ENCODE measurements around the gene RTN4RL2. TPM values are rescaled to one million over a fixed set of nuclear protein-coding genes. Genes with fewer than 3 reads are reported as not detected.

RTN4RL2 gene
- polyA plus RNA-seq, 1 donor: 0.60 TPM

DNA sequence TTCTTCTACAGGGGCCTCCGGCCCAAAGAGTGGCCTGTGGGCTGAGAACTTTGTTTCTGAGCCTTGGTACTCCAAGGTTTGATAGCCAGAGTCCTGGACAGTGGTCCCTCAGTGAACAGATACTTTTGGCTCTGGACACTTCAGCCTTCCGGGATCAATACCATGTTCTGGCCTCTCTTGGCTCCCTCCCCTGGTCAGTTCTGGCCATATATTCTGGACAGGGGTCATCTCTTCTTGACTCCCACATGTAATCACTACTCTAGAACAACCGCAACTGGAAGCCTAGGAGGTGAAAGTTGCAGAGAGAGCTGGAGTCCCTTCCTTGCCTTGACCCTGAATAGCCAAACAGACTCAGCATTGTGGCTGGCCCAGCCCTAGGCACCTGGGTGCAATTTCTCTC is 2.3 kb downstream of the RTN4RL2 start:
- Histone ChIP-seq H3K4me1 (ENCODE audit: control insufficient read depth, insufficient read depth, low read length) (peaks cover 14% of the 10 kb centered on the region), H3K27ac (ENCODE audit: low read length) (no peak overlapping the region), H3K27me3 (ENCODE audit: control insufficient read depth, insufficient read depth, low read length) (peaks cover 81% of the 10 kb centered on the region), H3K9me3 (ENCODE audit: control insufficient read depth, low read depth, low read length) (peaks cover 11% of the 10 kb centered on the region), H3K36me3 (ENCODE audit: control insufficient read depth, insufficient read depth, low read length) (no peaks in the 10 kb centered on the region), H3K4me3 (ENCODE audit: low read length) (no peak overlapping the region)
- DNase-seq: no peak
- WGBS (ENCODE audit: insufficient coverage, low lambda C conversion rate): no CpG with 5 or more reads among the region's 3 CpGs

DNA sequence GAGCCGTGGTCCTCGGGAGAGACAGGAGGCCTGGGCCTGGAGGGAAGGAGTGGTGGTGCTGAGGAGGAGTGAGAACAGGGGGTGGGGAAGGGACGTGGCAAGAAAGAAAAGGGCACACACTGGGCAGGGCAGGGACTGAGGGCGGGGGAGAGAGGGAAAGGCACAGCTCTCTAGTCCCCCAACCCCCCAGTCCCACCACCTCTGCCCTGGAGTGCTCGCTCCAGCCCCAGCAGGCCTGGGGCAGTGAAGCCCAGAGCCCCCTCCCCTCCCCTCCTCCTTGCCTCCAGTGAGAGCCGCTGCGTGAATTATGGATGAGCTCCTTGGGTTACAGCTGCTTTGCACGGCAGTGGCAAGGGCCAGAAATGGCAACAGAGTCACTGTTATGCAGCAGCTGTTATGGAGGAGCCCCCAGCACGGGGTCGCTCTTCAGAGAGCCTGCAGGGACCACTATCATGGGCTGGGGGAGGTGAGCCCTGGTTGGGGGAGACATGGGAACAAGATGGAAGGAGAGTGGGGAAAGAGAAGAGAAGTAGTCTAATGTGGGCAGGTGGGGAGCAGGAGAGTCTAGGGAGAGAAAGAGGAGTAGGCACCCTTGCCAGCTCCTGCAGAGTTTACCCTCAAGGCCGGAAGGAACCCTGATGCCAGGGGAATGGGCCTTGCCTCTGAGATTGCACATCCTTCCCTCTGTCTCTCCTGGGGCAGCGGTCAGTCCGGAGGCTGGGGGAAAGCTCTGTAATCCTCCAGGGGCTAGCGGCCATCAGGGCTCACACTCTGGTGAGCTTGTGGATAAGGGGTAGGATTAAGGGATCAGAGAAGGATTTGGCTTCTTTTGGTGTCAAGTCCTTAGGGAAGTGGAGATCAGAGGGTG is 3.6 kb downstream of the RTN4RL2 start:
- no peak overlapping the region for H3K27ac ChIP-seq (ENCODE audit: low read length)
- no peak for DNase-seq
- no peak overlapping the region for H3K4me3 ChIP-seq (ENCODE audit: low read length)
- peaks cover 77% of the 10 kb centered on the region for H3K27me3 ChIP-seq (ENCODE audit: control insufficient read depth, insufficient read depth, low read length)
- H3K4me1 ChIP-seq (ENCODE audit: control insufficient read depth, insufficient read depth, low read length): peaks cover 8% of the 10 kb centered on the region
- no CpG with 5 or more reads among the region's 14 CpGs for WGBS (ENCODE audit: insufficient coverage, low lambda C conversion rate)
- H3K9me3 ChIP-seq (ENCODE audit: control insufficient read depth, low read depth, low read length): peaks cover 5% of the 10 kb centered on the region
- no peaks in the 10 kb centered on the region for H3K36me3 ChIP-seq (ENCODE audit: control insufficient read depth, insufficient read depth, low read length)

DNA sequence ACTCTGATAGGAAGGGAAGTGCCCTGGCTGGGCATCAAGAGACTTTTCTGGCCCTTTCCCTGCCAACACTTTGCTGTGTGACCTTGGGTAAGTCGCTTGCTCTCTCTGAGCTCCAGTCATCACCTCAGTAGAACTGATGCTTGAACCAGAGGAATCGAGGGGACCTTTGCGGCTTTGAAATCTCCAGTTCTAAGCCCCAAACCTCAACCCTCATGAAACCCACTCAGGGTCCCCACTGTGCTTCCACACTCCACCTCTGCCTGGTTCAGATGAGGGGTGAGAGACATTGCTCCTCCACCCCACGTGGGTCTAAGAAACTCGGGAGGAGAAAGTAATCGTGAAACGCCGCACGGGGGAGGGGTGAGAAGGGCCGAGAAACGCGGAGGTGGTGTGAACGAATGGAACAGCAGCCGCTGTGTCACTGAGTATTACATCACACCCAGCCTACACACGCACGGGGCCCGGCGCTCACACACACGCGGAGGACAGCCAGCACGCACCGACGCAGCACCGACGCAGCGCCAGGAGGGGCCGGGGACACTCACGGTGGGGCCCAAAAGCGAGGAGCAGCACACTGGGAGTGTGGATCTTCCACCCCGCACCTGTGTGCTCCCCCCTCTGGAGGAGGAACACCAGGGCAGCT is 4.3 kb downstream of the RTN4RL2 start:
- Histone ChIP-seq H3K4me1 (ENCODE audit: control insufficient read depth, insufficient read depth, low read length) (peaks cover 4% of the 10 kb centered on the region), H3K4me3 (ENCODE audit: low read length) (no peak overlapping the region), H3K27me3 (ENCODE audit: control insufficient read depth, insufficient read depth, low read length) (peaks cover 72% of the 10 kb centered on the region), H3K9me3 (ENCODE audit: control insufficient read depth, low read depth, low read length) (peaks cover 2% of the 10 kb centered on the region), H3K36me3 (ENCODE audit: control insufficient read depth, insufficient read depth, low read length) (no peaks in the 10 kb centered on the region), H3K27ac (ENCODE audit: low read length) (no peak overlapping the region)
- no peak for DNase-seq
- WGBS (ENCODE audit: insufficient coverage, low lambda C conversion rate): no CpG with 5 or more reads among the region's 30 CpGs

DNA sequence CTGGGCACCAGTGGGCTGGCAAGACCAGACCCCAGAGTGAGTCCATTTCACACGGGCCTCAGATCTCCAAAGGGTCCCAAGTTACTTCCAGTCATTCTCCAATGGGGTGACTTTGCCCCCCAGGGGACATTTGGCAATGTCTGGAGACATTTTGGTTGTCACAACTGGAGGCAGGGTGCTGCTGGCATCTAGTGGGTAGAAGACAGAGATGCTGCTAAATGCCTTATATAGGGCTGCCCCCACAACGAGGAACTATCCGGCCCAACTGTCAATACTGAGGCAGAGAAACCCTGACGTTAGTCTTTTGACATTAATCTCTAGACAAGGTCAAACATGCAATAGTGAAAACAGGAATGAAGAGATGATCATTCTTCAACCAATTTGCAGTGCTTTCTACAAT is 6.4 kb downstream of the RTN4RL2 start:
- Histone ChIP-seq H3K36me3 (ENCODE audit: control insufficient read depth, insufficient read depth, low read length) (no peaks in the 10 kb centered on the region), H3K27ac (ENCODE audit: low read length) (no peak overlapping the region), H3K27me3 (ENCODE audit: control insufficient read depth, insufficient read depth, low read length) (peaks cover 54% of the 10 kb centered on the region), H3K4me1 (ENCODE audit: control insufficient read depth, insufficient read depth, low read length) (no peaks in the 10 kb centered on the region), H3K4me3 (ENCODE audit: low read length) (no peak overlapping the region), H3K9me3 (ENCODE audit: control insufficient read depth, low read depth, low read length) (peaks cover 2% of the 10 kb centered on the region)
- DNase-seq: no peak
- no CpG with 5 or more reads among the region's 4 CpGs for WGBS (ENCODE audit: insufficient coverage, low lambda C conversion rate)

DNA sequence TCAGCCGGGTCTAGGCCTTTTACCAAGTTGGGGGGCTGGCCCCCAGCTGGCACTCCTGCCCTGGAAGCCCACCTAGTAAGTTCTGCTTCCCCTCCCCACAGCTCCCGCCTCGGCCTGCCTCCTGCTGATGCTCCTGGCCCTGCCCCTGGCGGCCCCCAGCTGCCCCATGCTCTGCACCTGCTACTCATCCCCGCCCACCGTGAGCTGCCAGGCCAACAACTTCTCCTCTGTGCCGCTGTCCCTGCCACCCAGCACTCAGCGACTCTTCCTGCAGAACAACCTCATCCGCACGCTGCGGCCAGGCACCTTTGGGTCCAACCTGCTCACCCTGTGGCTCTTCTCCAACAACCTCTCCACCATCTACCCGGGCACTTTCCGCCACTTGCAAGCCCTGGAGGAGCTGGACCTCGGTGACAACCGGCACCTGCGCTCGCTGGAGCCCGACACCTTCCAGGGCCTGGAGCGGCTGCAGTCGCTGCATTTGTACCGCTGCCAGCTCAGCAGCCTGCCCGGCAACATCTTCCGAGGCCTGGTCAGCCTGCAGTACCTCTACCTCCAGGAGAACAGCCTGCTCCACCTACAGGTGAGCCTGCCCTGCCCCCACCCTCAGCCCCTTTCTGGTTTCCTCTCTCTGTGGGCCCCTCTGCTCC is 7.3 kb downstream of the RTN4RL2 start:
- Histone ChIP-seq H3K36me3 (ENCODE audit: control insufficient read depth, insufficient read depth, low read length) (no peaks in the 10 kb centered on the region), H3K27me3 (ENCODE audit: control insufficient read depth, insufficient read depth, low read length) (peaks cover 44% of the 10 kb centered on the region), H3K4me1 (ENCODE audit: control insufficient read depth, insufficient read depth, low read length) (no peaks in the 10 kb centered on the region), H3K9me3 (ENCODE audit: control insufficient read depth, low read depth, low read length) (peaks cover 2% of the 10 kb centered on the region), H3K27ac (ENCODE audit: low read length) (no peak overlapping the region), H3K4me3 (ENCODE audit: low read length) (no peak overlapping the region)
- WGBS (ENCODE audit: insufficient coverage, low lambda C conversion rate): no CpG with 5 or more reads among the region's 23 CpGs
- DNase-seq: no peak

DNA sequence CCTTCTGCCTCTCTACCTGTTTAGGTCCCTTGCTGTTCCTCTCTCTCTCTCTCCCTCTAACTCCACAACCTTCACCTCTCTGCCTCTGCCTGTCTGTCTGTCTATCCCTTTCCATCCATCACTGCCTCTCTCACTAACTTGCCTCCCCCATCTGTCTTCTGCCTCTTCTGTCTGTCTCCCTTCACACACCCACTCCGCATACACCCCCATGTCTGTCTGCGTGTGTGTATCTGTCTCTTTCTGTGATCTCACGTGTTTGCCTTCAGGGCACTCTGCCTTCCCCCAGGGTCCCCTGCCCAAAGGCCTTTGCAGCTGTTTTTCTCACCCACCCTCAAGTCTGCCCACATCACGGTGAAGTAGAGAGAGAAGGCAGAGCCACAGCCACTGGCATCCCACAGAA is 7.9 kb downstream of the RTN4RL2 start:
- WGBS (ENCODE audit: insufficient coverage, low lambda C conversion rate): 100% methylated on average over 1 of the region's 4 CpGs
- H3K4me3 ChIP-seq (ENCODE audit: low read length): no peak overlapping the region
- H3K36me3 ChIP-seq (ENCODE audit: control insufficient read depth, insufficient read depth, low read length): no peaks in the 10 kb centered on the region
- no peak for DNase-seq
- no peaks in the 10 kb centered on the region for H3K4me1 ChIP-seq (ENCODE audit: control insufficient read depth, insufficient read depth, low read length)
- peaks cover 38% of the 10 kb centered on the region for H3K27me3 ChIP-seq (ENCODE audit: control insufficient read depth, insufficient read depth, low read length)
- H3K9me3 ChIP-seq (ENCODE audit: control insufficient read depth, low read depth, low read length): peaks cover 2% of the 10 kb centered on the region
- no peak overlapping the region for H3K27ac ChIP-seq (ENCODE audit: low read length)

DNA sequence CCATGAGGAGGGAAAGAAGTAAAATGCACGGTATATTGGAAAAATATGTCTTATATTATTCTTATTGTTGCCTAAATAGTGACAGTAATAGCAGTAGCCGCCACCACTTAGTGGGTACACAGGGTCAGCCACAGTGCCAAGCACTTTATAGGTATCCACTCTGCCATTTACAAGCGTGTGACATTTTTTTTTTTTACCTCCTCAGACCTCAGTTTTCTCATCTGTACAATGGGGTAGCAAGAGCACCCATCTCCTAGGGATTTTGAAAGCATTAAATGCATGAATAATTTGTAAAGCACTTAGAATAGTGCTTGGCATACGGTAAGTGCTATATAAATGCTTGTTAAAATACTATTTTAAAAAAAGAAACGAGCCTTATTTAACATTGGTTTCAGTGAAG is 8.9 kb downstream of the RTN4RL2 start:
- DNase-seq: no peak
- 60% methylated on average over 1 of the region's 5 CpGs for WGBS (ENCODE audit: insufficient coverage, low lambda C conversion rate)
- Histone ChIP-seq H3K36me3 (ENCODE audit: control insufficient read depth, insufficient read depth, low read length) (no peaks in the 10 kb centered on the region), H3K9me3 (ENCODE audit: control insufficient read depth, low read depth, low read length) (peaks cover 2% of the 10 kb centered on the region), H3K27ac (ENCODE audit: low read length) (no peak overlapping the region), H3K27me3 (ENCODE audit: control insufficient read depth, insufficient read depth, low read length) (peaks cover 34% of the 10 kb centered on the region), H3K4me1 (ENCODE audit: control insufficient read depth, insufficient read depth, low read length) (no peaks in the 10 kb centered on the region), H3K4me3 (ENCODE audit: low read length) (no peak overlapping the region)

DNA sequence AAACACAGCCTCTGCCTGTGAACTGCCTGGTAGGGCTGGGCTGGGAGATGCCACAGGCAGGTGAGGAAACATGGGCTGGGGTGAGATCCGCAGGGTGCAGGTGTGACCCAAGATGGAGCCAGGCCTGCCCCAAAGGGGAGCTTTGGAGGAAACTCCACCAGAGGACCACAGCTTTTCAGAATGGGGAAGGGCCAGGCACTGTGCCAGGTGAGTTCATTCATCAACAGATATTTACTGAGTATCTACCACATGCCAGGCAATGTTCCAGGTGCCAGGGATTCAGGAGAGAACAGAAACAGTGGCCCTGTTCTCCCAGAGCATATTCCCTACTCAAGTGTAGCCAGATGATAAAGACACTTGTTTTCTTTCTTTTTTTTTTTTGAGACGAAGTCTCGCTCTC is 11.2 kb downstream of the RTN4RL2 start:
- H3K9me3 ChIP-seq (ENCODE audit: control insufficient read depth, low read depth, low read length): no peaks in the 10 kb centered on the region
- DNase-seq: no peak
- no peak overlapping the region for H3K27ac ChIP-seq (ENCODE audit: low read length)
- WGBS (ENCODE audit: insufficient coverage, low lambda C conversion rate): no CpG with 5 or more reads among the region's 3 CpGs
- H3K4me3 ChIP-seq (ENCODE audit: low read length): no peak overlapping the region
- H3K36me3 ChIP-seq (ENCODE audit: control insufficient read depth, insufficient read depth, low read length): no peaks in the 10 kb centered on the region
- H3K27me3 ChIP-seq (ENCODE audit: control insufficient read depth, insufficient read depth, low read length): peaks cover 44% of the 10 kb centered on the region
- peaks cover 5% of the 10 kb centered on the region for H3K4me1 ChIP-seq (ENCODE audit: control insufficient read depth, insufficient read depth, low read length)

DNA sequence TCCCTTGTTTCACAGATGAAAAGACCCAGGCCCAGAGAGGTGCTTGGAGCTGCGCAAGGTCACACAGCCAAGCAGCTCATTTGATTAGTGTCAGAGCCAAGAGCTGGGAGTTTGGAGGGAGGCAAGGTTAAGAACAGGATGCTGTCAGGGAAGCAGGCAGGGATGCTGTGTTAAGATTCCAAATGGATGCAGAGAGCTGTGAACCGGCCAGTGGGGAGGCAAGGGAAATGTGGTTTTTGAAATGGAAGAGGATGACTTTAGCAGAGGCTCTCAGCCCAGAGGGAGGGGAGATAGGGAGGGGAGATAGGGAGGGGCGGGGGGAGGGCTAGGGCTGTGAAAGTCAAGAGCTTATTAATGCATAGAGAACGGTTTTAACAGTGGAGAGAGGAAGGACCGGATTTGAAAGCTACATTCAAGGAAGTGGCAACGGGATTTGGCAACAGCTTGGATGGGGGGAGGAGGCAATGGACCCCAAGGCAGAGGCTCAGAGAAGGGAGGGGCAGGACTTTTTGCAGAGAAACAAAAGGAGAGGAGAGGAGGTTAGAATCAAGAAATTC is 13.0 kb downstream of the RTN4RL2 start:
- no peaks in the 10 kb centered on the region for H3K9me3 ChIP-seq (ENCODE audit: control insufficient read depth, low read depth, low read length)
- H3K4me1 ChIP-seq (ENCODE audit: control insufficient read depth, insufficient read depth, low read length): peaks cover 11% of the 10 kb centered on the region
- no peaks in the 10 kb centered on the region for H3K36me3 ChIP-seq (ENCODE audit: control insufficient read depth, insufficient read depth, low read length)
- no peak overlapping the region for H3K27ac ChIP-seq (ENCODE audit: low read length)
- H3K27me3 ChIP-seq (ENCODE audit: control insufficient read depth, insufficient read depth, low read length): peaks cover 51% of the 10 kb centered on the region
- no peak for DNase-seq
- WGBS (ENCODE audit: insufficient coverage, low lambda C conversion rate): 30% methylated on average over 2 of the region's 6 CpGs
- H3K4me3 ChIP-seq (ENCODE audit: low read length): no peak overlapping the region

DNA sequence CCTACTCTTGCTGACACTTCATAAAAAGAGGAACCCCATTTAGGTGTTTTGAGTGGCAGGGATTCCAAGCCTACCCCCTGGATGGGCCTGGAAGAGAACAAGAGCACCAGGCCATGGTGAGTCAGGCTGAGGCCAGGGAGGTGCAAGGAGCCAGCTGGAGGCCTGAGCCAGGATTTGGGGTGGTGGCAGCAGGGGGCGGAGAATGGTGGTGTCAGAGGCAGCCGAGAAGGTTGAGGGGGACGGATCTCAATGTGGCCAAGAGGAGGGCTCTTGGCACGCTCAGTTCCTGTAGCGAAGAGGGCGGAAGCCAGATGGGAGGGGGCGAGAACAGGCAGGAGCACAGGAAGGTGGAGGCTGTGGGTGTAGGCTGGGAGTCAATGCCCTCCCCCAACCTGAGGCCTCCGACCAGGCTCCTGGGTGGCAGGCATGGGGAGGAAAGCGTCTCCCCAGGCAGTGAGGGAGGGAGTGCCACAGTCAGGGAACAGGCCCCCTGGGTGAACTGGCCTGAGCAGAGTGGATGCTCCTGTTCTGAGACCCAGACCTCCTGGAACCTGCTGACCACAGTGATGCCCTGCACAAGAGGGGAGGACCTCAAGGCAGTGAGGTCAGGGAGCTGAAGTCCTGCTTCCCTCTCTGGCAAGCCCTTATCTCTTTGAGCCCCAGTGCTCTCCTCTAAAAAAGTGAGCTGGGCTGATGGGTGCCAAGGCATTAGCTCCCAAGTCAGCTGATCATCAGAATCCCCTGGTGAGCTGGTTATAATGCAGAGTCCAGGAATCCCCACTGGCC is 13.9 kb downstream of the RTN4RL2 start:
- no peaks in the 10 kb centered on the region for H3K9me3 ChIP-seq (ENCODE audit: control insufficient read depth, low read depth, low read length)
- DNase-seq: no peak
- peaks cover 11% of the 10 kb centered on the region for H3K4me1 ChIP-seq (ENCODE audit: control insufficient read depth, insufficient read depth, low read length)
- no peaks in the 10 kb centered on the region for H3K36me3 ChIP-seq (ENCODE audit: control insufficient read depth, insufficient read depth, low read length)
- no CpG with 5 or more reads among the region's 9 CpGs for WGBS (ENCODE audit: insufficient coverage, low lambda C conversion rate)
- H3K27me3 ChIP-seq (ENCODE audit: control insufficient read depth, insufficient read depth, low read length): peaks cover 46% of the 10 kb centered on the region
- no peak overlapping the region for H3K27ac ChIP-seq (ENCODE audit: low read length)
- H3K4me3 ChIP-seq (ENCODE audit: low read length): no peak overlapping the region
